ENCODE results near the gene ATXN10.
A peak's percentile ranks its signal among the peaks of the same experiment; 100 is the strongest.
"Not testable (repeated sequence)": the region's sequence is repeated elsewhere in the genome, so short reads cannot be mapped to it uniquely, and the experiment has no call there.

The ATXN10 gene

GRCh38 chr22:45671783-45672563 is at the start of gene ATXN10:
Gene ATXN10 (plus strand): TSS chr22:45671834. CDS start chr22:45672064, 230 bp downstream.
- peak; percentile 61 for DNase-seq

- no peak for DNase-seq
Measured at GRCh38 chr22:45621836-45622600, 49.6 kb upstream of the ATXN10 start.

GRCh38 chr22:45623464-45624145 is 48.0 kb upstream of the ATXN10 start:
- not testable (repeated sequence) for DNase-seq

- peak; percentile 60 for DNase-seq
Measured at GRCh38 chr22:45626198-45626651, 45.4 kb upstream of the ATXN10 start.

GRCh38 chr22:45627489-45628233 is 44.0 kb upstream of the ATXN10 start:
- no peak for DNase-seq

GRCh38 chr22:45628515-45628914 is 43.1 kb upstream of the ATXN10 start:
- DNase-seq: no peak

GRCh38 chr22:45629469-45630089 is 42.1 kb upstream of the ATXN10 start:
- peak; percentile 73 for DNase-seq

GRCh38 chr22:45630436-45630835 is 41.2 kb upstream of the ATXN10 start:
- DNase-seq: no peak

GRCh38 chr22:45631140-45631840 is 40.3 kb upstream of the ATXN10 start:
- no peak for DNase-seq

GRCh38 chr22:45631841-45632238 is 39.8 kb upstream of the ATXN10 start:
- no peak for DNase-seq

GRCh38 chr22:45632791-45633515 is 38.7 kb upstream of the ATXN10 start:
- no peak for DNase-seq

- DNase-seq: no peak
Measured at GRCh38 chr22:45636683-45637082, 35.0 kb upstream of the ATXN10 start.

GRCh38 chr22:45638197-45638596 is 33.4 kb upstream of the ATXN10 start:
- no peak for DNase-seq

- DNase-seq: peak; percentile 55
Measured at GRCh38 chr22:45638834-45639746, 32.5 kb upstream of the ATXN10 start.

GRCh38 chr22:45639747-45640102 is 31.9 kb upstream of the ATXN10 start:
- no peak for DNase-seq

- DNase-seq: no peak
Measured at GRCh38 chr22:45640291-45640940, 31.2 kb upstream of the ATXN10 start.

GRCh38 chr22:45640941-45641621 is 30.6 kb upstream of the ATXN10 start:
- no peak for DNase-seq

- DNase-seq: no peak
Measured at GRCh38 chr22:45642986-45643385, 28.6 kb upstream of the ATXN10 start.

- DNase-seq: no peak
Measured at GRCh38 chr22:45644714-45645113, 26.9 kb upstream of the ATXN10 start.
